Calu3 (cell line): ENCODE results near the gene SPNS2. TPM values are rescaled to one million over a fixed set of nuclear protein-coding genes. Genes with fewer than 3 reads are reported as not detected.

Experiments
- BruUV-seq: library from RNA; stranded (reverse); fragments of 400-500 nt; replicated peaks from 2 replicates; lab custom pipeline; 2021; lab: Mats Ljungman, UMichigan
- CTCF ChIA-PET: fragments of 300-600 bp; sonication (Branson Sonifier 250); formaldehyde crosslinking; loops from one replicate; lab custom pipeline; 2022; ENCODE audit warnings: antibody characterized with exemption; lab: Charles Lee
- DNase-seq: peaks from one replicate; pipeline ENCODE4 v3.0.0; 2022
- H3K27ac Mint-ChIP-seq: one replicate; pipeline ENCODE4 v1.8.0; 2022; ENCODE audit warnings: mixed read lengths; ENCODE audit not compliant: unreplicated experiment
- H3K27me3 Mint-ChIP-seq: one replicate; pipeline ENCODE4 v1.8.0; 2022; ENCODE audit warnings: mixed read lengths; ENCODE audit not compliant: unreplicated experiment
- H3K36me3 Mint-ChIP-seq: one replicate; pipeline ENCODE4 v1.8.0; 2022; ENCODE audit warnings: mild to moderate bottlenecking, moderate library complexity, mixed read lengths; ENCODE audit not compliant: insufficient read depth, unreplicated experiment
- H3K4me1 Mint-ChIP-seq: one replicate; pipeline ENCODE4 v1.8.0; 2022; ENCODE audit warnings: mild to moderate bottlenecking, low read depth, mixed read lengths; ENCODE audit not compliant: unreplicated experiment
- H3K4me3 Mint-ChIP-seq: one replicate; pipeline ENCODE4 v1.8.0; 2022; ENCODE audit warnings: mild to moderate bottlenecking, low read depth, moderate library complexity, mixed read lengths; ENCODE audit not compliant: unreplicated experiment
- H3K9me3 Mint-ChIP-seq: one replicate; pipeline ENCODE4 v1.8.0; 2022; ENCODE audit warnings: low read depth, mixed read lengths; ENCODE audit not compliant: unreplicated experiment
- intact Hi-C: fragments of 100-400 bp; cut with micrococcal nuclease; formaldehyde crosslinking; loops from one replicate; pipeline ENCODE4 v1.10.0; 2022; ENCODE audit not compliant: unreplicated experiment
- total RNA-seq: library from RNA; stranded (reverse); gene quantifications from 2 replicates; pipeline ENCODE4 v1.2.3, GENCODE V29; 2022
- TF ChIP-seq, protein P1 (sequence below): fragments of 200-600 bp; IDR thresholded peaks from one replicate; pipeline ENCODE4 v1.8.0; 2022; ENCODE audit warnings: antibody characterized with exemption; ENCODE audit not compliant: unreplicated experiment

The SPNS2 gene
- total RNA-seq, 1 experiment from 2014 or later, result 63.4 TPM

DNA sequence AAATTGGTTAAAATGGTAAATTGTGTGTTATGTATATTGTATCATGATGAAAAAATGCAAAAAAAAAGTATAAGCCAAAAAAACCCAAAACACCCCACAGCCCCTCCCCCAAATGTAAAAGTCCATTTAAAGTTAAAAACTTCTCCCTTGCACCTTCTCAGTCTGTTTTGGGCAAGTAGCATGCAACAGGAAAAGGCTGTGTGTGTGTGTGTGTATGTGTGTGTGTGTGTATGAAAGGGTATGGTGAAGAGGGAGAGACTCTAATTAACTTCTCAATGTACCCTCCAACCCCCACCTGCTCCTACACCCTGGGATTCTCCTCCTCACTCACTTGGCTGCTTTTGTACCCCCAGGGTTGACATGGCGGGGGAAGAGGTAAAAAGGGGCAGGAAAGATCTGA is 70.9 kb downstream of the SPNS2 start:
- CTCF ChIA-PET, result no interaction called here
- Mint-ChIP-seq H3K27me3 (peaks cover 17% of the 10 kb centered on the region), H3K4me3 (no peak overlapping the region), H3K9me3 (no peaks in the 10 kb centered on the region), H3K27ac (no peak overlapping the region), H3K36me3 (no peaks in the 10 kb centered on the region), H3K4me1 (no peaks in the 10 kb centered on the region)
- no peak for DNase-seq
- TF ChIP-seq, protein P1, sequence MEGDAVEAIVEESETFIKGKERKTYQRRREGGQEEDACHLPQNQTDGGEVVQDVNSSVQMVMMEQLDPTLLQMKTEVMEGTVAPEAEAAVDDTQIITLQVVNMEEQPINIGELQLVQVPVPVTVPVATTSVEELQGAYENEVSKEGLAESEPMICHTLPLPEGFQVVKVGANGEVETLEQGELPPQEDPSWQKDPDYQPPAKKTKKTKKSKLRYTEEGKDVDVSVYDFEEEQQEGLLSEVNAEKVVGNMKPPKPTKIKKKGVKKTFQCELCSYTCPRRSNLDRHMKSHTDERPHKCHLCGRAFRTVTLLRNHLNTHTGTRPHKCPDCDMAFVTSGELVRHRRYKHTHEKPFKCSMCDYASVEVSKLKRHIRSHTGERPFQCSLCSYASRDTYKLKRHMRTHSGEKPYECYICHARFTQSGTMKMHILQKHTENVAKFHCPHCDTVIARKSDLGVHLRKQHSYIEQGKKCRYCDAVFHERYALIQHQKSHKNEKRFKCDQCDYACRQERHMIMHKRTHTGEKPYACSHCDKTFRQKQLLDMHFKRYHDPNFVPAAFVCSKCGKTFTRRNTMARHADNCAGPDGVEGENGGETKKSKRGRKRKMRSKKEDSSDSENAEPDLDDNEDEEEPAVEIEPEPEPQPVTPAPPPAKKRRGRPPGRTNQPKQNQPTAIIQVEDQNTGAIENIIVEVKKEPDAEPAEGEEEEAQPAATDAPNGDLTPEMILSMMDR, result no peak
- intact Hi-C loops, result loop anchor here (5.0 kb wide), 1 partner anchor 133 kb away; the partner anchor contains the start of gene PELP1
- no TSS peak for BruUV-seq

DNA sequence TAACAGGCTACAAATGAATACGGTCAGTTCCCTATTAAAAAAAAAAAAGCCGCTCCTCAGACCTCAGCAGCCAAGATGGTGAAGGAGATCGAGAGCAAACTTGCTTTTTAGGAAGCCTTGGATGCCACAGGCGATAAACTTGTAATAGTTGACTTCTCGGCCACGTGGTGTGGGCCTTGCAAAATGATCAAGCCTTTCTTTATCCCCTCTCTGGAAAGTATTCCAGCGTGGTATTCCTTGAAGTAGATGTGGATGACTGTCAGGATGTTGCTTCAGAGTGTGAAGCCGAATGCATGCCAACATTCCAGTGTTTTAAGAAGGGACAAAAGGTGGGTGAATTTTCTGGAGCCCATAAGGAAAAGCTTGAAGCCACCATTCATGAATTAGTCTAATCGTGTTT is 73.5 kb downstream of the SPNS2 start:
- H3K27ac Mint-ChIP-seq, result no peak overlapping the region
- H3K4me1 Mint-ChIP-seq, result no peaks in the 10 kb centered on the region
- CTCF ChIA-PET, result no interaction called here
- DNase-seq, result no peak
- BruUV-seq, result no TSS peak
- H3K9me3 Mint-ChIP-seq, result no peaks in the 10 kb centered on the region
- H3K36me3 Mint-ChIP-seq, result no peaks in the 10 kb centered on the region
- peaks cover 30% of the 10 kb centered on the region for H3K27me3 Mint-ChIP-seq
- TF ChIP-seq, protein P1, result no peak
- no peak overlapping the region for H3K4me3 Mint-ChIP-seq
- intact Hi-C loops, result no loop called here

DNA sequence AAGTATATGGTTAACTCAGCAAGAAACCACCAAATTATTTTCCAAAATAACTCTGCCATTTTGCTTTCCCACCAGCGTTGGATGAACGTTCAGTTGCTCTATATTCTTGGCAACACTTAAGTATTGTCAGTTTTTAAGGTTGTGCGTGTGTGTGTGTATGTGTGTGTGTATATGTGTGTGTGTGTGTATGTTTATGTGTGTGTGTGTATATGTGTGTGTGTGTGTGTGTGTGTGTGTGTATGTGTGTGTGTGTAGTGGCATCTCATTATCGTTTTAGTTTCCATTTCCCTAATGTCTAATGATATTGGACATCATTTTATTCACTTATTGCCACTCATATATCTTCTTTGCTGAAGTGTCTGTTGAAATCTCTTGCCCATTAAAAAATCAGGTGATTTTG is 74.4 kb downstream of the SPNS2 start:
- peaks cover 30% of the 10 kb centered on the region for H3K27me3 Mint-ChIP-seq
- intact Hi-C loops, result no loop called here
- H3K27ac Mint-ChIP-seq, result no peak overlapping the region
- DNase-seq, result no peak
- no peaks in the 10 kb centered on the region for H3K9me3 Mint-ChIP-seq
- TF ChIP-seq, protein P1, result no peak
- CTCF ChIA-PET, result interaction anchor here (0.7 kb wide), 1 partner anchor 89 kb away, joined by 6 read pairs; no protein-coding TSS in a partner anchor
- H3K36me3 Mint-ChIP-seq, result no peaks in the 10 kb centered on the region
- H3K4me1 Mint-ChIP-seq, result no peaks in the 10 kb centered on the region
- BruUV-seq, result no TSS peak
- no peak overlapping the region for H3K4me3 Mint-ChIP-seq

DNA sequence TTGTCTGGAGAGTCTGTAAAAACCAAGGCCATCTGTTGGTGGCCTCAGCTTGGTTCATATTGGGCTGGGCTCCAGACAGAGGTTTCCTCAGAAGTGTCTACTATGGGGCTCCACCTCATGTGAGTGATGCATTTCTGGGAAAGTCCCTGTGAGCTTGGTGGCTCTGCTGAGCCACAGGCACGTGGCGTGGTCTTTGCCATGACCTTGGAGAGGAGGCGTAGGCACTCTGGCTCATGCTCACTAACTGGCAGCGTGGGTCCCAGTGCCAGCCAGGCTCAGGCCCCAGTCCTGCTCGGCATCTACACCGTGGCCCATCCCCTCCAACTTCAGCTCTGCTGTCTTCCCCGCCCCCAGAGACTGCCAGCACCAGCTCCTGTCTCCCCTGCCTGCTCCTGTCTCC is 75.0 kb downstream of the SPNS2 start:
- TF ChIP-seq, protein P1, result no peak
- Mint-ChIP-seq H3K27ac (no peak overlapping the region), H3K4me1 (no peaks in the 10 kb centered on the region), H3K9me3 (no peaks in the 10 kb centered on the region), H3K36me3 (no peaks in the 10 kb centered on the region), H3K27me3 (peaks cover 30% of the 10 kb centered on the region), H3K4me3 (no peak overlapping the region)
- intact Hi-C loops, result no loop called here
- CTCF ChIA-PET, result interaction anchor here (0.5 to 0.7 kb wide), 2 partner anchors 82 to 90 kb away, joined by 4 to 6 read pairs; no protein-coding TSS in a partner anchor
- BruUV-seq, result no TSS peak
- DNase-seq, result no peak
